ENCODE measurements around the gene LGI1.

DNA sequence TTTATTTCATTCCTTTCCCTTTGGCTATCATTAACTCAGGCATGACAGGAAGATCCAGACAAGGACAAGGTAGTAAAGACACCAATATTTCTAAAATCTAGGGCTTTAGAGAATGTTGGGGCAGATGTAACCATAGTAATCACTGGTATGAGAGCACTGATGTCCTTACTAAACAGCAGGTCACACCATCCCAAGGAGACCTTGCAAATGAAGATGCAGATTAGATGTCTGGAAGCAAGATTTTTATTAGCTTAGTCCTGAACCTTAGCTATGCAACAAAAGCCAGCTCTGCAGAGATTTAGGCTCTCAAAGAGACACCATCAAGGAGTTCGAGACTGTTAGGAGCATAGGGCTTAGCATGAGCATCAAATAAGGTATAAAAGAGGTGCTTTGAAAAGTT lies 31.7 kb upstream of the LGI1 start:
- TF ChIP-seq, protein P1, sequence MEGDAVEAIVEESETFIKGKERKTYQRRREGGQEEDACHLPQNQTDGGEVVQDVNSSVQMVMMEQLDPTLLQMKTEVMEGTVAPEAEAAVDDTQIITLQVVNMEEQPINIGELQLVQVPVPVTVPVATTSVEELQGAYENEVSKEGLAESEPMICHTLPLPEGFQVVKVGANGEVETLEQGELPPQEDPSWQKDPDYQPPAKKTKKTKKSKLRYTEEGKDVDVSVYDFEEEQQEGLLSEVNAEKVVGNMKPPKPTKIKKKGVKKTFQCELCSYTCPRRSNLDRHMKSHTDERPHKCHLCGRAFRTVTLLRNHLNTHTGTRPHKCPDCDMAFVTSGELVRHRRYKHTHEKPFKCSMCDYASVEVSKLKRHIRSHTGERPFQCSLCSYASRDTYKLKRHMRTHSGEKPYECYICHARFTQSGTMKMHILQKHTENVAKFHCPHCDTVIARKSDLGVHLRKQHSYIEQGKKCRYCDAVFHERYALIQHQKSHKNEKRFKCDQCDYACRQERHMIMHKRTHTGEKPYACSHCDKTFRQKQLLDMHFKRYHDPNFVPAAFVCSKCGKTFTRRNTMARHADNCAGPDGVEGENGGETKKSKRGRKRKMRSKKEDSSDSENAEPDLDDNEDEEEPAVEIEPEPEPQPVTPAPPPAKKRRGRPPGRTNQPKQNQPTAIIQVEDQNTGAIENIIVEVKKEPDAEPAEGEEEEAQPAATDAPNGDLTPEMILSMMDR (IDR thresholded peaks at IDR 0.05; ENCODE audit: low read depth, low read length): no peak
- no peak for TF ChIP-seq POLR2A (IDR thresholded peaks at IDR 0.05; ENCODE audit: extremely low read depth, insufficient read length)
- TF ChIP-seq, protein P2, sequence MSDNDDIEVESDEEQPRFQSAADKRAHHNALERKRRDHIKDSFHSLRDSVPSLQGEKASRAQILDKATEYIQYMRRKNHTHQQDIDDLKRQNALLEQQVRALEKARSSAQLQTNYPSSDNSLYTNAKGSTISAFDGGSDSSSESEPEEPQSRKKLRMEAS (IDR thresholded peaks at IDR 0.05; ENCODE audit: low read depth, low read length): no peak
- TF ChIP-seq MYC (IDR thresholded peaks at IDR 0.05; ENCODE audit: low read depth, low read length): no peak

All from NB4 (cell line).